ENCODE data around the gene TAMM41.
A peak's percentile ranks its signal among the peaks of the same experiment; 100 is the strongest.

Gene TAMM41

GRCh38 chr3:11832981-11833905 is 13.4 kb downstream of the TAMM41 start:
- Histone ChIP-seq H3K4me1 (no peaks in the 10 kb centered on the region), H3K4me3 (no peak overlapping the region), H3K9me3 (no peaks in the 10 kb centered on the region), H3K36me3 (replicated peaks) (peaks cover 54% of the 10 kb centered on the region), H3K27me3 (ENCODE audit: low read depth) (no peaks in the 10 kb centered on the region)
- in situ Hi-C loops (cut with MboI; ENCODE audit: low sequenced_read_pairs) = no loop called here
- no peak for DNase-seq (ENCODE audit: low spot score in 2 of 2)

GRCh38 chr3:11829416-11829815 is 17.3 kb downstream of the TAMM41 start:
- Histone ChIP-seq H3K36me3 (replicated peaks) (peaks cover 69% of the 10 kb centered on the region), H3K4me1 (no peaks in the 10 kb centered on the region), H3K27me3 (ENCODE audit: low read depth) (no peaks in the 10 kb centered on the region), H3K4me3 (no peak overlapping the region), H3K9me3 (no peaks in the 10 kb centered on the region)
- no peak for DNase-seq (ENCODE audit: low spot score in 2 of 2)
- in situ Hi-C loops (cut with MboI; ENCODE audit: low sequenced_read_pairs) = no loop called here

DNA sequence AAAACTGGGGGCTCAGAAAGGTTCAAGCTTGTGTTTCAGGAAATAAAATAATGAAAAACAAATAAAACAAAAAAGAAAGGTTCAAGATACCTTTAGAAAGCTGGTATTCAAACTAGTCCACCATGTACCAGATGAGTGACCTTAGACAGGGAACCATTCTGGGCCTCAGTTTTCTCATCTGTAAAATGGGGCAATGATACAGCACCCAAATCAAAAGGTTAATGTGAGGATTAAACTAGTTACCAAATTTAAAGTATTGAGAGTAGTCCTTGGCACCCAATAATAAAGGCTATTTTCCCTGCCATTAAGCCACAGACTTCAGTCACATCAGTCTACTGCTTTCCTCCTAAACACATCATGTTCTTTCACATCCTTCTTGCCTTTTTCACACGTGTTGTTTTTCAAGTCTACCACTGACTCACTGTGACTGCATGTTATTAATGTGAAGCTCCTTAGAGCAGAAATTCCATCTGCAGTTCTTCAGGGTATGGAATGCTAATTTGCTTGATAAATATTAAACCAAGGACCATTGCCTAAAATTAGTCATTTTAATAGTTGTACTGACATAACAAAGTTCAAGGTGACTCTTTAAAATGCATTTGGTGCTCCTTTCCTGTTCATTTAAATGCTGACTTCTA is 19.9 kb downstream of the TAMM41 start:
- Histone ChIP-seq H3K4me1 (no peaks in the 10 kb centered on the region), H3K27me3 (ENCODE audit: low read depth) (no peaks in the 10 kb centered on the region), H3K9me3 (no peaks in the 10 kb centered on the region), H3K4me3 (no peak overlapping the region), H3K36me3 (replicated peaks) (peaks cover 55% of the 10 kb centered on the region)
- in situ Hi-C loops (cut with MboI; ENCODE audit: low sequenced_read_pairs) = no loop called here
- no peak for DNase-seq (ENCODE audit: low spot score in 2 of 2)

DNA sequence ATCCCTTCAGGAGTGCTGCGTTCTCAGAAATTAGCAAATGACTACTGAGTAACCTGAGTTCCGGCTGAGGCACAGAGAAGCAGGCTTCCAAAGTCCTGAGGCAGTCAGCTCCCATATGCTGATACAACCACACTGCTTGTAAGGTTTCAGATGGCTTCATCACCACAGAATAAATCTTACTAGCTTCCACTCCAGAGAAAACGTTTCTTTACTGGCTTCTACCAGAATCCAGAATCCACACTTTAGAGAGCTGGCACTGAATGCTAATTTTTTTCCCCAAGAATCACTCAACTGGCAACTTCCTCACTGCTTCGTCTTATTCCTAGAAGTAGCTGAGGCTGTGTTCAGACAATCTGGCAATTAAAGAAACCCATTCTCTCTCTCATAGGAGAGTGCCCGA is 21.4 kb downstream of the TAMM41 start:
- no peaks in the 10 kb centered on the region for H3K27me3 ChIP-seq (ENCODE audit: low read depth)
- H3K4me3 ChIP-seq = no peak overlapping the region
- H3K9me3 ChIP-seq = no peaks in the 10 kb centered on the region
- DNase-seq (ENCODE audit: low spot score in 2 of 2) = no peak
- no peaks in the 10 kb centered on the region for H3K4me1 ChIP-seq
- peaks cover 64% of the 10 kb centered on the region for H3K36me3 ChIP-seq (replicated peaks)
- in situ Hi-C loops (cut with MboI; ENCODE audit: low sequenced_read_pairs) = no loop called here

DNA sequence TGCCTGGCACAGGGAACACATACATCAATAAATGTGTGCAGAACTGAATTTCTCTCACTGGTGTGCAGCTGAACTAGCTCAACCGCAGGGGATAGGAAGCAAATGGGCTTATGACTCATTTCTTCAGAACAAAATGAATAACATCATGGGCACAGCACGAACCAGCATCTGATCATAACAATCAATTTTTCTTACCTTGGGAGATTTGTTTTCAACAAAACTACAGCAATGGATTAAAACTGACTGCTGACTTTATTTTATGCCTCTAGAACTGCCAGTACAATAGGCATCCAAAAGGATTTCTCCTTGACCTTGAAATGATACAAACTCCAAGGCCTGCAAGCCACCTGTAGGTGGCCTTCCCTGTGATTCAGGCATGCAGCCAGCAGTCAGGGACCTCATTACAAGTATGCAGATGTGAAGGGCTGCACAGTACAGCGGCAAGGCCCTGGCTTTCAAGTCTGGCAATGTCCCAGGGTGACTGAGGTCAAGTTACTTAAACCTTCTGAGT is 26.1 kb downstream of the TAMM41 start:
- H3K36me3 ChIP-seq (replicated peaks) = peaks cover 45% of the 10 kb centered on the region

DNA sequence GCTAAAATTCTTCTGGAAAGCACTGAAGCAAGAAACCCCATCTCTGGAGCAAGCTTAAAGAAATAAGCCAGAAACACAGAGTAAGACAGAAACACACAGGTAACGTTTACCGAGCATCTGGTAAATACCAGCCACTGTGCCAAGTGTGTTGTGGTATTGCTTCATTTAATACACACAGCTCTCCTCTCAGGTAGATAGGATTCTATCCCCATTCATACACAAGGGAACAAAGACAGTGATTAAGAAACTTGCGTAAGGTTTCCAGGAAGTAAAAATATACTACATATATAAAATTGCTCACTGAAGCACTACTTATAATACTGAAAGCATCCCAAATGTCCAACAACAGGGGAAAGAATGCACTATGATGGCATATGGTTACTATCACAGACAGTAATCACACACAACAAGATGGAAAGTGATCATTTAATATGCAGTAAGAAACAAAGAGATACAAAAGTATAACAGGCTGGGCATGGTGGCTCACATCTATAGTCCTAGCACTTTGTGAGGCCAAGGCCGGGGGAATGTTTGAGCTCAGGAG is 27.5 kb downstream of the TAMM41 start:
- no peaks in the 10 kb centered on the region for H3K4me1 ChIP-seq
- in situ Hi-C loops (cut with MboI; ENCODE audit: low sequenced_read_pairs) = no loop called here
- H3K36me3 ChIP-seq (replicated peaks) = peaks cover 36% of the 10 kb centered on the region
- DNase-seq (ENCODE audit: low spot score in 2 of 2) = no peak
- no peaks in the 10 kb centered on the region for H3K9me3 ChIP-seq
- H3K27me3 ChIP-seq (ENCODE audit: low read depth) = no peaks in the 10 kb centered on the region
- no peak overlapping the region for H3K4me3 ChIP-seq

More for the DNA sequence above, 26.1 kb downstream of the TAMM41 start:
- no peak overlapping the region for H3K4me3 ChIP-seq
- no peaks in the 10 kb centered on the region for H3K9me3 ChIP-seq
- DNase-seq (ENCODE audit: low spot score in 2 of 2) = peak; percentile 5 to 44
- no peaks in the 10 kb centered on the region for H3K27me3 ChIP-seq (ENCODE audit: low read depth)
- in situ Hi-C loops (cut with MboI; ENCODE audit: low sequenced_read_pairs) = no loop called here
- H3K4me1 ChIP-seq = no peaks in the 10 kb centered on the region

DNA sequence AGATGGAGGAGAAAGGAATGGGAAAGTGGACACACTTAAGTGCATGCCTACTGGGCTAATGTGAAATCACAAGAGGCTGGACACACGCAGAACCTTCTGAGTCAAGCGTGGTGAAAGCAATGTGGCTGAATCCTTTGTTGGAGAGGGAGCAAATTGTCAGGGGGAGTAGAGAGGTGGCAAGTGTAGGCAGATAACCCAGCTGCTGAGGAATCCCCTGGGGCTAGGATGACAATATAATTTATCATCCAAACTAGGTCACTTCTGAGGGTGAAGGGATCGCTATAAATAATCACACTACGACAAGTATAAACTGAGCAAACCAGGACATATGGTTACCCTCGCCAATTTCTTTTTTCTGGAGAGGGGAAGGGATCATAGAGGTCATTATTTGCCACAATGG is 28.7 kb downstream of the TAMM41 start:
- Histone ChIP-seq H3K36me3 (replicated peaks) (peaks cover 42% of the 10 kb centered on the region), H3K4me3 (no peak overlapping the region), H3K27me3 (ENCODE audit: low read depth) (no peaks in the 10 kb centered on the region), H3K9me3 (no peaks in the 10 kb centered on the region), H3K4me1 (no peaks in the 10 kb centered on the region)
- no peak for DNase-seq (ENCODE audit: low spot score in 2 of 2)
- in situ Hi-C loops (cut with MboI; ENCODE audit: low sequenced_read_pairs) = no loop called here

DNA sequence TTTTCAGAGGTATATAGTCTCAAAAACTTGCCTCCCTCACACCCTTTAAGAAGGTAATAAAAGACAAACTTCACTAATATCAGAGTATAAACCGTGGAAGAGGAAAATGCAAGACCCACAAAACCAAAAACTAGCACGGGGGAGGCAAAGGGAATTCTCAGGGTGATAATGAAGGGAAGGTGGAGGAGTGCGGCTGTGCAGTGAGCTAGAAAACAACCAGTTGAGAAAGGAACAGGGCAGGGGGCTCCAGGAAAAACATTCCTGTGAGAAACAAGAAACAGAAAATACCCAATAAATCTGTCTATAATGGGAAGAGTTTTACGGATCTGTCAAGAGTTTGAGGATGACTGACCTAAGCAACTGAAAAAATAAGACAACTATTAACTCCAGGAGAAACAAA is 31.6 kb downstream of the TAMM41 start:
- Histone ChIP-seq H3K36me3 (replicated peaks) (peaks cover 31% of the 10 kb centered on the region), H3K9me3 (no peaks in the 10 kb centered on the region), H3K4me3 (no peak overlapping the region), H3K4me1 (no peaks in the 10 kb centered on the region), H3K27me3 (ENCODE audit: low read depth) (no peaks in the 10 kb centered on the region)
- in situ Hi-C loops (cut with MboI; ENCODE audit: low sequenced_read_pairs) = no loop called here
- no peak for DNase-seq (ENCODE audit: low spot score in 2 of 2)

- Histone ChIP-seq H3K4me1 (no peaks in the 10 kb centered on the region), H3K9me3 (no peaks in the 10 kb centered on the region), H3K4me3 (no peak overlapping the region), H3K36me3 (replicated peaks) (peaks cover 35% of the 10 kb centered on the region), H3K27me3 (ENCODE audit: low read depth) (no peaks in the 10 kb centered on the region)
- DNase-seq (ENCODE audit: low spot score in 2 of 2) = no peak
- in situ Hi-C loops (cut with MboI; ENCODE audit: low sequenced_read_pairs) = no loop called here
Measured at GRCh38 chr3:11814663-11815062, 32.0 kb downstream of the TAMM41 start.

- Histone ChIP-seq H3K27me3 (ENCODE audit: low read depth) (no peaks in the 10 kb centered on the region), H3K4me3 (no peak overlapping the region), H3K4me1 (no peaks in the 10 kb centered on the region), H3K9me3 (no peaks in the 10 kb centered on the region), H3K36me3 (replicated peaks) (peaks cover 43% of the 10 kb centered on the region)
- DNase-seq (ENCODE audit: low spot score in 2 of 2) = no peak
- in situ Hi-C loops (cut with MboI; ENCODE audit: low sequenced_read_pairs) = no loop called here
Measured at GRCh38 chr3:11810276-11810675, 36.4 kb downstream of the TAMM41 start.

DNA sequence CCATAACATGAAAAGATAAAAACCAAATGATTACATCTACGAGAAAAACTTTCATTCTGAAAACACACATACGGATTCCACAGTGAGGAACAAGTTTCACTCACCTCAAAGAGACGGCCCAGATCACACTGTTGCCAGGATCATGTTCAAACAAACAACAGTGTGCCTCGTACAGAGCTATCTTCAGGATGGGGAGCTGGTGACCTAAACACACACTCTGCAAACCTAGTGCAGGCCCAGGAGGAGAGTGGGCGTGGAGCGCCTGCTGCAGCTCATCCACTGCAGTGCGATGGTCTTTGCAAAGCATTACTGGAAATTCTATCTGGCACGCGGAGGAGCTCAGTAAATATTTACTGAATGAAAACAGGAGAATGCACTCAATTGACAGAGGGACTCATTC is 38.5 kb downstream of the TAMM41 start:
- Histone ChIP-seq H3K27me3 (ENCODE audit: low read depth) (no peaks in the 10 kb centered on the region), H3K36me3 (replicated peaks) (peaks cover 41% of the 10 kb centered on the region), H3K4me3 (no peak overlapping the region), H3K4me1 (no peaks in the 10 kb centered on the region), H3K9me3 (no peaks in the 10 kb centered on the region)
- no peak for DNase-seq (ENCODE audit: low spot score in 2 of 2)
- in situ Hi-C loops (cut with MboI; ENCODE audit: low sequenced_read_pairs) = loop anchor here (10.0 kb wide), 2 partner anchors 153 to 433 kb away; no protein-coding TSS in a partner anchor

DNA sequence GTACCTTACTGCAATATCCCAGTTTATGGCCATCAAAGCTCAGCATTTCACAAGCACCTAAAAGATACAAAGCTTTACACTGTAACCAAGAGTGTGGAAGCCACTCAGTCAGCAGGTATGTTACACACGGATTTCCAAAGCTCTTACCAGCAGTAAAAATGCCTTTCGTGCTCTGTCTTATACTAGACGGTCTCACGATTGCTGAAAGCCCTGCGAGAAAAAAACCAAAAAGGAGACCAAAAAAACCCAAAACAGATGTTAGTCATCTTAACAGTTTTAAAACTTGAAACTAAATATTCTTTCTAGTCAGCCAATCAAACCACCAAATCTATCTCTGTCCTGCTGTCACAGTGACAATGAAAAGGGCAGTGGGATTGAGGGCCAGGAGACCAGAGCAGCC is 39.0 kb downstream of the TAMM41 start:
- Histone ChIP-seq H3K9me3 (peaks cover 3% of the 10 kb centered on the region; the same call in 1 of the 2 replicates), H3K4me3 (no peak overlapping the region), H3K27me3 (ENCODE audit: low read depth) (no peaks in the 10 kb centered on the region), H3K36me3 (replicated peaks) (peaks cover 45% of the 10 kb centered on the region), H3K4me1 (no peaks in the 10 kb centered on the region)
- DNase-seq (ENCODE audit: low spot score in 2 of 2) = no peak
- in situ Hi-C loops (cut with MboI; ENCODE audit: low sequenced_read_pairs) = loop anchor here (10.0 kb wide), 2 partner anchors 153 to 433 kb away; no protein-coding TSS in a partner anchor

GRCh38 chr3:11805716-11806115 is 41.0 kb downstream of the TAMM41 start:
- peaks cover 3% of the 10 kb centered on the region; the same call in 1 of the 2 replicates for H3K9me3 ChIP-seq
- no peak overlapping the region for H3K4me3 ChIP-seq
- peaks cover 53% of the 10 kb centered on the region for H3K36me3 ChIP-seq (replicated peaks)
- no peaks in the 10 kb centered on the region for H3K4me1 ChIP-seq
- no peaks in the 10 kb centered on the region for H3K27me3 ChIP-seq (ENCODE audit: low read depth)
- no peak for DNase-seq (ENCODE audit: low spot score in 2 of 2)
- in situ Hi-C loops (cut with MboI; ENCODE audit: low sequenced_read_pairs) = loop anchor here (10.0 kb wide), 2 partner anchors 151 to 431 kb away; no protein-coding TSS in a partner anchor

Data from HAP-1 (cell line).